HG02642 (cell line): ENCODE measurements around the gene PRLH.

Experiments used
- ATAC-seq: cut with Tn5 transposase; IDR thresholded peaks from one replicate; pipeline ENCODE4 v1.9.1; 2021; ENCODE audit warnings: mild to moderate bottlenecking; ENCODE audit not compliant: unreplicated experiment, poor library complexity

PRLH gene

DNA sequence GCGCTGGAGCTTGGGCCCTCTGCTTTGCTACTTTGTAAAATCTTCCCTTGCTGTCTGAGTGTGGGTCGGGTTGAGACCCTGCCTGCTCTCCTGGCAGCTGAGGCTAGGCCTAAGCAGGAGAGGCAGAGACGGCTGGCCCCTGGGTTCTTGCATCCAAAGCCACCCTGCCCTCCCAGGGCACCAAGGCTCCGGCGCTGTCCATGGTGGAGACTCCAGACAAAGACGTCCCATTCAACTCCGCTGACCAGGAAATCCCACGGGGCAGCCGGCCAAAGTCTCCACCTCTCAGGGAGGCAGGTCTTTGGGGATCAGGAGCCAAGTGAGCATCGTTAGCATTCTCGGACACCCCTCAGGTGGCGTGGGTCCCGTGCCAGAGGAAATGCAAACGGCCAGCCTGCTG lies 2.6 kb upstream of the PRLH start:
- ATAC-seq, result no peak

DNA sequence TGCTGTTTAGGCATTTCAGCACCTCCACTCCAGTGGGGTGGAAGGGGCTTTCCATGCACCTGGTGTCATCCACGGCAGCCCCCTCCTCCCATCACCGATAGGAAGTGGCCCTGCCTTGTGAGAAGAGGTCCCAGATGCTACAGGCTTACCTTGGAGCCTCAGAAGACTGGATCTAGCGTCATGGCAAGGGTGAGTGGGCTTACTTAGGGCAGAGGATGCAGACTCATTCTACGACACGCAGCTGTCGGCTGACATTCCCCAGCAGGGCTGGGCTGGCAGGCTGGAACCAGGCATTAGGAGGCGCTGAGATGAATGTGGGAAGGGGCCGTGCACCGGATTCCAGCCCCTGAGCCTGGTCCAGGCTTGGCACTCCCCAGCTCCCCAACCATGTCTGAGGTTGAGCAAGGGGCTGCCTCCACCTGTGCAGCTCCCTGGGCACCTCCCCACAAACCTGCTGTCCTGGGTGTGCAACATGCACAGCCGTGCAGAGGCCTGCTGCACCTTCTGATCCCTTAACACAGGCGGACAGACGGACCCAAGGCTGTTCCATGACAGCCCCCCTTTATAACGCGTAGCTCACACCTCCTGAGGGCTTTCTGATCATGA lies 1.7 kb upstream of the PRLH start:
- no peak for ATAC-seq

DNA sequence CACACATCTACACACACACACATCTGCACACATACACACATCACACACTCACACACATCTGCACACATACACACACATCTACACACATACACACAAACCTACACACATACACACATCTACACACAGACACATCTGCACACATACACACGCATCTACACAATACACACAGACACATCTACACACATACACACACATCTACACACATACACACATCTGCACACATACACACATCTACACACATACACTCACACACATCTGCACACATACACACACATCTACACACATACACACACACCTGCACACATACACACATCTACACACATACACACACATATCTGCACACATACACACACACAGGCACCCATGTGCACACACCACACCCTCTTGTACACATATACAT lies 400 bp upstream of the PRLH start:
- no peak for ATAC-seq

DNA sequence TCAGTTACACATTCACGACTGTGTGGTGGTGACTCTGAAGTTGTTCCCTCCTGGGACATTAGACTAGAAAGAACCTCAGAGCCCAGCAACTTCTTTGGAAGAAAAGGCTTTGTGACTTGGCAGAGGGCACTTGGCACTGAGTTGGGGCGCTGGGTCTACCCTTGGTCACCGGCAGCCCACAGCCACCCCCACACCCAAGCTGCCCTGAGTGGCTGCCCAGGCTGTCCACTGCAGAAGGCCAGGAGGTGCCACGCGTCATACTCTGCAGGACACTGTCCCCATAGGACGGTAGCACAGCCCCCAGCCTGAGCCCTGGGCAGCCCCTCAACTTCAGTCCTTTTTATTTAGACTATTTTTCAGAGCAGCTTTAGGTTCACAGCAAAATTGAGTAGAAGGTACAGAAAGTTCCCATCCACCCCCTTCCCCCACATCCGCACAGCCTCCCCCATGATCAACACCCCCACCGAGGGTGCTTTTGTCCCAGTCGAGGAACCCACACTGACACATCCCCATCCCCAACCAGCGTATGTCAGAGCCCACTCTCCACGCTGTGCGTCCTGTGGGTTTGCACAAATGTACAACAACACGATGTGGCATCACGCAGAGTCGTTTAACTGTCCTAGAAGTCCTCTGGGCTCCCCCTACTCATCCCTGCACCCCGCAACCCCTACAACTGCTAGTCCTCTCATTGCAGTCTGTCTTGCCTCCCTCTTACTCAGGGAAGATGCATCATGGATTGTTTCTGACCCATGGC lies 1.1 kb downstream of the PRLH start:
- no peak for ATAC-seq

DNA sequence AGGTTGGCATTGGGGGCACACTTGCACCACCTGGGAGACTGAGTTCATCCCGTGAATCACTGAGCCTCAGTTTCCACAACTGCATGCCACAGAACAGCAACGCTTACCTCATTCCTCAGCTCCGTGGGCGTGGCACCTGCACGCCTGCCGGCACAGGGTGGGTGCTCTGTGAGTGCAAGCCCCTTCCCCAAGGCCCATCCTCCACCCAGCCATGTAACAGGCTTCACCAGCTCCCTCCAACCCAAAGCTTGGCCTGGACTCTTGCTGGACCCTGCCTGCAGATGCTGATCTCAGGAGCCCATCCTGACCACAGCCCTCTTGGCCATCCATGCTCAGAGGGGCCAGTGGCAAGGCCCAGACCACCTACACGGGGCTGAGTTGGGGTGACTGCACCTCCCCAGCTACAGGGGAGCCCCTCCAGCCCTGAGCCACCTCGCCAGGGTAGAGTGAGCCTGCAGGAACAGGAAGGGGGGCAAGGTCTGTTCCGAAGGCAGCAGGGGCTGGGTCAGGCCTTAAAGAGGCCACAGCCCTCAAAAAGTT lies 1.8 kb downstream of the PRLH start:
- no peak for ATAC-seq

DNA sequence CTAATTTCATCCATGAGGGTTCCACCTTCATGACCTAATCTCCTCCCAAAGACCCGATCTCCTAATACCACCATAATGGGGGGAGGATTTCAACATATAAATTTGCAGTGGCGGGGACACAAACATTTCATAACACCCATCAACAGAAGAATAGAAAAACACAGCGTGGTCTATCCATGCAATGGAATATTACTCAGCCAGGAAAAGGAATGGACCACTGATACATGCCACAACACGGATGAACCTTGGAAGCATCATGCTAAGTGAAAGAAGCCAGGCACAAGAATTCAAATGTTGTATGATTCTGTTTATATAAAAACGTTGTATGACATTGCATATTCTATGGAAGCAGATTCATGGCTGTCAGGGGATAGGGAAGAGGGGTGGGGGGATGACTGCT lies 2.7 kb downstream of the PRLH start:
- ATAC-seq, result no peak

DNA sequence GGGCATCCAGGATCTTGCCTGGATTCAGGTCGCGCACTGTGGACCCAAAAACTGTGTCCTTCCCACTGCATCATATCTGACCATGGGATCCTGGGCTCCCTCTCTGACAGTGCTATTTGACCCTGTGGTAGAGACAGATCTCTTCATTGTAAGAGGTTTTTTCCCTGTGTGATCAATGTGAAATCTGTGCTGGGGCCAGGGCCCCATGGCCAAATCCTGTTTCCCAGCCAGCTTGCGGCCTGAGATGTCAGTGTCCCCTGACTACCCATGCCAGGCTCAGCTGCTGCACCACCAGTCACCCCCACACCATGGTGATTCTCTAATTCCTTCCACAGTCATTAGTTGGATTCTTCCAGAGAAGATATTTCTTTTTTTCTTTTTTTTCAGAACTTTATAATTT lies 3.5 kb downstream of the PRLH start:
- ATAC-seq, result no peak

DNA sequence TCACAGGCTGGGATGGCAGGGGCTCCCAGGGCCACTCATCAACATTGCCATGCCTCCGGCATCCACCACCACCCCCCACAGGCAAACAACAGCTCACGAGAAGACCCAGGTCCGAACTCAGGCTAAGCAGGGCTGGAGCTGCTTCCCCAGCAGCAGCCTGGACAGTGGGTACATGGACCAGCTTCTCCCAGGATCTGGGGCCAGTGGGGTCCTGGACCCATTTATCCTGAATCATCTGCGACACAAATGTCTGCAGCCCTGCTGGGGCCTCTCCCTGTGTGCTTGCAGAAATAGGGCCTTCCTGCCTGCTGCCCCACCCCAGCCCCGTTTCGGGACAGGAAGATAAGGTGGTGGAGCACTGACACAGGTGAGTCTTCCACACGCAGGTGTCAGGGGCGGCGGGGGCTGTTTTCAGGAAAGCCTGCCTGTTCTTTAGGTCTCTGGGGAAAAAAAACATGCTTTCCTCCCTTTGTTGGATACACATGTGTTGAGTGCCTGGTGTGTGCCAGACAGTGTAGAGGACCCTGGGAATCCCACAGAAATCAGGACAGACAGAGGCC lies 4.5 kb downstream of the PRLH start:
- no peak for ATAC-seq

DNA sequence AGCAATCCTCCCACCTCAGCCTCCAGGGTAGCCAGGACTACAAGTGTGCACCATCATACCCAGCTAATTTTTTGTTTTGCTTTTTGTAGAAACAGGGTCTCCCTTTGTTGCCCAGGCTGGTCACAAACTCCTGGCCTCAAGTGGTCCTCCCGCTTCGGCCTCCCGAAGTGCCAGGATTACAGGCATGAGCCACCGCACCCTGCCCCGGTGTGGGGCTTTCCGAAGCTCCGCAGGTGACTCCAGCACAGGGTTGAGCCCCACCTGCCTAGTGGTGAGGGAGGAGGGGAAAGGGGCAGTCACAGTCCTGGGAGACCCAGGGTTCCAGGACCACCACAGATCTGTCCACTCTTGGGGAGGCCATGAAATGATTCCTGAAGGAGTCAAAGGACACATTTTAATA lies 5.2 kb downstream of the PRLH start:
- ATAC-seq, result no peak

DNA sequence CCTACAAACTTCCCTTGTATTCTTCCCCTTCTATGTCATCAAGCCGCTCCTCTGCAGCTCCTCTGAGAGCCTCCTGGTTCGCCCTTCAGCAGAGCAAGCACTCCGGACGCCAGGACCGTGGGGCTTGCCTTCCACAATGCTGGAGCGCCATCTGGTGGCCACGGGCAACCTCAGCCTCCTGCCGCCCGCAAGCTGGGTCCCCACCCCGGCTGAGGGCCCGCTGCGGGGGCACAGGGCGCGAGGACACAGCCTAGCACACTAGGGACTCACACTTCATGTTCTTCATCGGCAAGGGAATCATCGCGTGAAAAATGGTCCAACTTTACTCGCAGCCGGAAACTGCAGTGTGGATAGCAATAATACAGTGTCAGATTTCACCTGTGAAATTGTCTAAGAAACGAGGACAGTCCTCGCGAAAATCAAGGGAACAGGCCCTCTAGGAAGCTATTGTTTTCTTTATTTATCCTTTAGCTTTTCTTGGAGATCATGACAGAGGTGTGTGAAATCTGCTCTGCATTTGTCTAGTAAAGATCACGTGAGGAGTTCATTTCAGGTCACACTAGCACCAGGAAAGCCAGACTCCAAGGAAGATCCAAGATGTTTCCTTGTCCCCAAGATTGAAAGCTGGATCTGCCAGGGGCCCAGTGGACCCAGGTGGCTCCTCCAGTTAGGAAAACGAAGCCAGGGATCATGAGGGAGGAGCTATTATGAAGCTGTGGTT lies 5.8 kb downstream of the PRLH start:
- peak; percentile 80 for ATAC-seq

DNA sequence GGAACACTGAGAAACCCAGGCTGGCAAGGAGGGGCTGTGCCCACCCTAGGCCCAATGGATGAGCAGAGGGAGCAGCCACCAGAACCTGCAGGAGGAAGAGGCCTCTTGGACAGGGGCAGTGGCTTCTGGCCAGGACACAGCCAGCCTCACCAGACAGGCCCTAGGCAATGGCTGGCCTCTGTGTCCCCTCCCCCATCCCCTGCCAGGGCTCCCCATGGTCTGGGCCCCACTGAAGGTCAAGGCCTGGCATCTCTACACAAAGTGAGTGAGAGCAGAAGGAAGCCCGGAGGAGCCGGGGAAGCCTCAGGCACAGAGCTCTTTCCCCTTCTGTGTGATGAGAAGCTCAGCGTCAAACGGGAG lies 6.3 kb downstream of the PRLH start:
- ATAC-seq, result no peak

DNA sequence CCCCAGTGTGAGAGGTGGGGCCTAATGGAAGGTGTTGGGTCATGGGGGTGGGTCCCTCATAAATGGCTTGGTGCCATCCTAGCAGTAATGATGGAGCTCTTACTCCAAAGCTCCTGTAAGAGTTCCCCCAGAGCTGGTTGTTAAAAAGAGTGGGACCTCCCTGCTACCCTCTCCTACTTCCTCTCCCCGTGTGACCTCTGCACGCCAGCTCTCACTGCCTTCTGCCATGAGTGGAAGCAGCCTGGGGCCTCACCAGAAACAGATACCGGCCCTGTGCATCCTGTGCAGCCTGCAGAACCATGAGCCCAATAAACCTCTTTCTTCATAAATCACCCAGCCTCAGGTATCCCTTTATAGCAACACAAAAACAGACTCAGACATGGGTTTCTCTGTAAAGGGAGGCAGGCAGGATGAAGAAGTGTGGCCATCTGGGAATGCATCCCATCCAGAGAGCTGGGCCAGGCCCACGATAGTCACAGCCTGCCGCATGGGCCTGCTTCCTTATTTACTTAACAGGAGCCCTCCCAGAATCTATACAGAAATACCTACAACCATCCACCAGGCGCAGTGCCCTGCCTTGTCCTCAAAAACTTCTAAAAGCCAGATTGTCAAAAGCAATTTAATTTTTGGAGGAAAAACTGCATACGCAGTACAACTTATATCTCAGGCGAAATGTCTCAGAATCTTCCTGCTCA lies 7.5 kb downstream of the PRLH start:
- ATAC-seq, result no peak

DNA sequence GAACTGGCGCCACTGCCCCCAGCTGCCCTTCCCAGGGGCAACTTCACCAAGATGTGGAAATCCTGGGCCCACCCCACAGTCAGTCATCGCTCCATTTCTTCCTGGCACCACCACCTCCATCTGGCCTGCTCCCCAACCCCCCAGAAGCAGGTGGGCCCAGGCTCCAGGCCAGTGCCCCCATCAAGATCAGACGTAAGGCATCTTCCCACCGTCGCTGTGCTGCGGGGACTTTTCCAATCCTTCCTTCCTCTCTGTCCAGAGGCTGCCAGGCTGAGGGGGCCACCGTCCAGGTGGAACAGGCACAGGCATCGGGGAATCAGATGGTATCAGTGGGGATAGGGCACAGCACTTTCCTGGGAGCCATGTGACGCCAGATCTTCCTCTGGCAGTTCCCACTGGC lies 8.1 kb downstream of the PRLH start:
- no peak for ATAC-seq

DNA sequence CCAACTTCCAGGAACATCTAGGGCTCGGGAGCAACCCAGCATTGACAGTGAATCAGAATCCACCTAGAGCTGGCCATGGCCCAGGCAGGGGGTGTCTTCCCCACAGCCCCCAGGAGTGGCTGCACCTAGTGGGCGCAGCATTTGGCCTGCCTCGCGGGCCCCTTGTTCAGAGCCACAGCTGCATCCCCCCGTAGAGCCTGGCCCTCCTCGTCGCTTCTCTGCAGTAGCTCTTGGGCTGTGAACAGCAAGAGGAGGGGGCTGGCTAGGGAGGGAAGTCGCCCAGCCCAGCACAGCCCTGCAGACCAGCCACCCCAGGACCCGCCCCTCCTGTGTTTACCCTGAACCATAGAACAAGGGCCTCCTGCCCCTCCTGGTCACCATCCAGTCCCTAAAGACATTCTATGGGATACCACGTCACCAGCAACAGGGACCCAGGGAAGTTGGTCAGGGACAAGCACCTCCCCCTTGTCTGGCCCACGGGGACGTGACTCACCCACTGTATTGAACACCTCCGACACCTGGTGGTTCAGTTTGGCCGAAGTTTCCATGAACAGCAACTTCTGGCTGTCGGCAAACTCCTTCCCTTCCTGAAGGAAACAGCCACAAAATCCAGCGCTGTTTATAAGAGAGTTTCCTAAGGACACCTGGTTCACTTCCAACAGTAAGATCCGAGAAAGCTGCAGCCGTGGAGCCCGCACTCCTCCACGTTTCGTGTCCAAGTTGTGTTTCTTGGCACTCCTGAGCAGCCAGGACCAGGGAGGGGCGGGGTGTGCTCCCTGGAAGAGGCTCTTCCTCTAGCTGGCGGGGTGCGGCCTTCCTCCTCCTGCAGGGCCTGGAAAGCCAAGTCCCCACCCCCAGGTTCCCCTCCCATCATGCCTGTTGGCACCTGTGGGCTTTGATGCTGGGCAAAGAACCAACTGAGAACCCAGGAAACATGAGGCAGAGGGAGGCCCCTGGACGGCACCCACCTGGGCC lies 8.8 kb downstream of the PRLH start:
- no peak for ATAC-seq

DNA sequence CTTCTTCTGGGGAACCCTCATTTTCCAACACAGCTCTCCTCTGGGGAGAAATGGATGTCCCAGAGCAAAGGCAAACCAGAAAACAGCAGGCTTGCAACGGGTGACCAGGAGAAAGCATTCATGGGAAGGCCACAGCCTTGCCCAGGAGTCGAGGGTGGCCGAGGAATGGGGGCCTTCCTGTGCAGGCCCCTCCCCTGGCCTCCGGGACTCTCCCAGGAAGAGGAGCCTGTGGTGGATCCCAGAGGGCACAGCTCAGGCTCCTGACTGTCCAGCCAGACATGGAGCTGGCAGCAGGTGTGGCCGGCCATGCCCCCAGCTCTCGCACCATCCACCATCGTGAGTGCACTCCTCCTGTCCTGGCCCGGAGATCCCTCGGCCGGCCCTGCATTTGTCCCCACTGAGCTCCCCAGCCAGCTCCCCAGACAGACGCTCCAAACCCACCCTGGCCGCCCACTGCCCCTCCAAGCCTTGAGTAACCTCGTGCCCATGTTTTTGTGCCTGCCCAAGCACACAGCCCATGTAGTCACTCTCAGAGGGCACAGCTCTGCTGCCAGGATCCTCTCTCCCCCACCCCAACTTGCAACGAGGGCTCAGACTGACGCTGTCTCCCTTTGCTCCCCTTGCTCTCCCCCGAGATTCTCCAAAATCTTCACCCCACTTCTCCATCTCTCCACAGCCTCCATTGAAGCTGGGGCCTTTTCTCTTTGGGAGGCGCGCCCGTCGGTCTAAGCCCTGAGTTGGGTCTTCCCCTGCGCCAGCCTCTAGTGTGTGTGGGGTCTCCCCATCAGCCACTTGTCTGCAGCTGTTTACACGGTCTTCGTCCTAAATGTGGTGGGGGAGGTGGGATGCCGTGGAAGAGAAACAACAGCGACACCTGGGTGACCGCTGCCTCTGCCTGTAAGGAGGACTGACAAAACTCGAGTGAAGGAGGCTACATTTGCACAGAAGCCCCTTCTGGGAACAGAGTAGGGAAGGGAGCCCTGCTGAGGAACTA lies 9.8 kb downstream of the PRLH start:
- no peak for ATAC-seq

DNA sequence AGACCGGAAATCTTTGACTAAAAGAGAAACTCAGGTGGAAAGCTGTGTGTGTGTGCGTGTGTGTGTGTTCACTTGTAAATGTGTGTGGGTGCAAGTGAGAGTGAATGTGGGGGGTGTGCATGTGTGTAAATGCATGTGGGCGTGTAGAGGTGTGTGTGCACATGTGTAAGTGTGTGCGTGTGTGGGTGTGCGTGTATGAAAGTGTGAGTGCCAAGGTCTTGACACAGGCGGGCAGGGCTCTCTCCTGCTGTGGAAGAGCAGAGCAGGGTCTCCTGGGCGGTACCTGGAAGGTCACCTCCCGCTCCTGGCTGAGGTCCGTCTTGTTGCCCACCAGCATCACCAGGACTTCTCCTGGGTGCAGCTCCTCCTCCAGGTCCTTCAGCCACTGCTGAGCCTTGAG lies 10.6 kb downstream of the PRLH start:
- ATAC-seq, result no peak

DNA sequence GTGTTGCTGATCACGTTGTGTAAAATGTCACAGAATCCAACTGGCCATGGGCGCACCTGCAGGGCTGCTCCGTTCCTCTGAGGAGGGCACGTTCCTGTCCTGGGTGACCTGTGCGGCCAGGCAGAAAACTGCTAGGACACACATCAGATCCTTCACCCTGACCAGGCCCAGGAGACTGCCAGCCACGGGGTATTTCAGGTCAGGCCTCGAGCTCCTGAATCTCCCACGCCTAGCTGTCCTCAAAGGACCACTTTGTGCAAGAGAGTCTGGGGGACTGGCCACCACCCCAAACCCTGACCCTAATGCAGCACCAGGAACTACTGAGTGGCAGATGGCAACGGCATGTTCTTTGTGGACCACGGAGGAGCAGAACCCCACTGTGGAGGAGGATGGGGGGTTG lies 11.1 kb downstream of the PRLH start:
- no peak for ATAC-seq
